ENCODE data around the gene SMIM3. TPM values are rescaled to one million over a fixed set of nuclear protein-coding genes. Genes with fewer than 3 reads are reported as not detected.
"Not testable (repeated sequence)": the region's sequence is repeated elsewhere in the genome, so short reads cannot be mapped to it uniquely, and the experiment has no call there.

The SMIM3 gene
- total RNA-seq, 1 donor from 2014 or later: 46.7 TPM

GRCh38 chr5:150836064-150836463 lies 57.5 kb downstream of the SMIM3 start:
- no peak for DNase-seq (ENCODE audit: extremely low spot score in 2 of 2)
- peaks cover 4% of the 10 kb centered on the region for H3K9me3 ChIP-seq
- intact Hi-C loops (cut with DNase I): no loop called here

GRCh38 chr5:150836703-150837102 lies 58.1 kb downstream of the SMIM3 start:
- Histone ChIP-seq H3K4me1 (no peaks in the 10 kb centered on the region), H3K36me3 (no peaks in the 10 kb centered on the region), H3K9me3 (no peaks in the 10 kb centered on the region), H3K4me3 (no peak overlapping the region), H3K27ac (no peak overlapping the region), H3K27me3 (no peaks in the 10 kb centered on the region)
- no peak for DNase-seq (ENCODE audit: extremely low spot score in 2 of 2)
- intact Hi-C loops (cut with DNase I): no loop called here
- TF ChIP-seq POLR2AphosphoS5 (IDR thresholded peaks at IDR 0.05; ENCODE audit: insufficient read depth in 1 of 2, low read depth in 1 of 2) (no peak), POLR2A (IDR thresholded peaks at IDR 0.05) (no peak), CTCF (IDR thresholded peaks at IDR 0.05) (no peak)

More at GRCh38 chr5:150836064-150836463, 57.5 kb downstream of the SMIM3 start:
- no peaks in the 10 kb centered on the region for H3K27me3 ChIP-seq
- no peaks in the 10 kb centered on the region for H3K36me3 ChIP-seq
- H3K4me3 ChIP-seq: no peak overlapping the region
- no peak overlapping the region for H3K27ac ChIP-seq
- no peaks in the 10 kb centered on the region for H3K4me1 ChIP-seq
- TF ChIP-seq POLR2AphosphoS5 (IDR thresholded peaks at IDR 0.05; ENCODE audit: insufficient read depth in 1 of 2, low read depth in 1 of 2) (no peak), CTCF (IDR thresholded peaks at IDR 0.05) (no peak), POLR2A (IDR thresholded peaks at IDR 0.05) (no peak)

GRCh38 chr5:150845185-150845859 lies 66.8 kb downstream of the SMIM3 start:
- H3K36me3 ChIP-seq; intact Hi-C loops (cut with DNase I); H3K9me3 ChIP-seq; H3K4me1 ChIP-seq; H3K4me3 ChIP-seq; H3K27ac ChIP-seq; DNase-seq (ENCODE audit: extremely low spot score in 2 of 2); H3K27me3 ChIP-seq: not testable (repeated sequence)

- H3K36me3 ChIP-seq; DNase-seq (ENCODE audit: extremely low spot score in 2 of 2); H3K27ac ChIP-seq; H3K4me3 ChIP-seq; H3K9me3 ChIP-seq; H3K27me3 ChIP-seq; intact Hi-C loops (cut with DNase I); H3K4me1 ChIP-seq: not testable (repeated sequence)
These were observed 67.7 kb downstream of the SMIM3 start, which contains the start of gene IRGM for GRCh38 chr5:150846308-150846653. TSS of gene IRGM (plus strand) at chr5:150846521. CDS start at chr5:150848124, 1,603 bp downstream.

Other genes with a start within 250 kb of the SMIM3 start
- gene SYNPO, start 138.1 kb upstream of the SMIM3 start, total RNA-seq: 16.7 TPM
- gene MYOZ3, start 117.5 kb upstream of the SMIM3 start, total RNA-seq: not detected
- gene RBM22, start 77.7 kb upstream of the SMIM3 start, total RNA-seq: 30.2 TPM
- 51.3 TPM for gene DCTN4, start 19.7 kb upstream of the SMIM3 start, total RNA-seq
- gene IRGM, start 67.8 kb downstream of the SMIM3 start, total RNA-seq: 0.98 TPM
- gene ZNF300, start 126.2 kb downstream of the SMIM3 start, total RNA-seq: 2.7 TPM
- 3,069 TPM for gene GPX3, start 241.8 kb downstream of the SMIM3 start, total RNA-seq